A549 (cell line): Measurements from ENCODE around the gene MMRN1. TPM values are rescaled to one million over a fixed set of nuclear protein-coding genes. Genes with fewer than 3 reads are reported as not detected.

Experiments used
- ATAC-seq, 2 experiments: fragments of 200-7000 bp in 1 of 2; fragments of >200 bp in 1 of 2; cut with Nextera tagmentation in 1 of 2; cut with Tn5 transposase in 1 of 2; 3 replicates each; pipeline versions ENCODE4 v1.8.0 to v1.9.1; 2018 to 2020; ENCODE audit warnings: mild to moderate bottlenecking in 1 of 2, moderate library complexity in 1 of 2
- CTCF ChIA-PET: fragments of 300-600 bp; sonication (Branson Sonifier 250); formaldehyde crosslinking; extraction: SDS; loops from one replicate; lab custom pipeline; 2021; ENCODE audit warnings: antibody characterized with exemption, inconsistent platforms; lab: Yijun Ruan, JAX
- POLR2A ChIA-PET: fragments of 350-600 bp; formaldehyde crosslinking; extraction: SDS; loops from one replicate; lab custom pipeline; 2021; ENCODE audit warnings: antibody characterized with exemption, inconsistent platforms; lab: Yijun Ruan, JAX
- DNase-seq, 2 experiments: peaks; one replicate each; pipeline versions ENCODE4 v3.0.0 to v3.0.0-alpha.2; 2011 to 2016; ENCODE audit warnings: low read depth in 1 of 2, low spot score in 1 of 2
- FAIRE-seq: peaks from 2 replicates; lab custom pipeline; 2011; peaks lifted over from hg19 to GRCh38; lab: Jason Lieb, UNC
- H3K27ac ChIP-seq, 2 experiments: fragments of >200 bp; sonication (Bioruptor Twin); formaldehyde crosslinking; 3 replicates each; pipeline ENCODE4 v1.5.1; 2016 to 2017
- H3K4me1 ChIP-seq: fragments of >200 bp; sonication (Bioruptor Twin); formaldehyde crosslinking; 3 replicates; pipeline ENCODE4 v1.6.1; 2016
- H3K4me2 ChIP-seq: fragments of >200 bp; sonication (Bioruptor Twin); formaldehyde crosslinking; 3 replicates; pipeline ENCODE4 v1.6.1; 2016
- H3K4me3 ChIP-seq: fragments of >200 bp; sonication (Bioruptor Twin); formaldehyde crosslinking; 3 replicates; pipeline ENCODE4 v1.5.1; 2016
- H3K9me3 ChIP-seq: fragments of >200 bp; sonication (Bioruptor Twin); formaldehyde crosslinking; 3 replicates; pipeline ENCODE4 v1.6.1; 2016
- ATOH8 ChIP-seq: fragments of 250-450 bp; sonication (Bioruptor Pico); IDR thresholded peaks from 2 replicates; pipeline ENCODE4 v1.5.0; 2020; ENCODE audit warnings: low read depth, mild to moderate bottlenecking, moderate library complexity
- BHLHE40 ChIP-seq: IDR thresholded peaks from 2 replicates; pipeline ENCODE4 v1.6.1; 2012; ENCODE audit warnings: low read depth, low read length, inconsistent platforms
- CBX8 ChIP-seq: fragments of 200-600 bp; sonication (generic); IDR thresholded peaks from 2 replicates; pipeline ENCODE4 v1.6.1; 2016
- CEBPB ChIP-seq, 2 experiments: fragments of >200 bp in 1 of 2; sonication (Bioruptor Twin) in 1 of 2; formaldehyde crosslinking in 1 of 2; IDR thresholded peaks; 2 replicates each; pipeline ENCODE4 v1.6.1; 2012 to 2016
- CHD2 ChIP-seq: fragments of 150-350 bp; IDR thresholded peaks from 2 replicates; pipeline ENCODE4 v1.6.1; 2014; ENCODE audit warnings: low read length; ENCODE audit not compliant: partially characterized antibody
- CHD4 ChIP-seq: fragments of 200-600 bp; sonication (generic); IDR thresholded peaks from 2 replicates; pipeline ENCODE4 v1.6.1; 2016; ENCODE audit warnings: antibody characterized with exemption, mild to moderate bottlenecking, borderline replicate concordance
- CTCF ChIP-seq: fragments of >200 bp; sonication (Bioruptor Twin); formaldehyde crosslinking; IDR thresholded peaks from 3 replicates; pipeline ENCODE4 v1.5.1; 2016
- EHF ChIP-seq: fragments of 250-450 bp; sonication (Bioruptor Pico); IDR thresholded peaks from 2 replicates; pipeline ENCODE4 v1.5.0; 2020; ENCODE audit warnings: mild to moderate bottlenecking
- ESRRA ChIP-seq: fragments of 150-350 bp; IDR thresholded peaks from 2 replicates; pipeline ENCODE4 v1.6.1; 2014; ENCODE audit warnings: mild to moderate bottlenecking, low read length, borderline replicate concordance
- HDAC2 ChIP-seq: fragments of 200-600 bp; sonication (generic); IDR thresholded peaks from 2 replicates; pipeline ENCODE4 v1.6.1; 2016
- HOXB13 ChIP-seq: fragments of 250-450 bp; sonication (Bioruptor Pico); IDR thresholded peaks from 2 replicates; pipeline ENCODE4 v1.5.0; 2020; ENCODE audit warnings: low read depth, mild to moderate bottlenecking, moderate library complexity
- HOXB5 ChIP-seq: fragments of 250-450 bp; sonication (Bioruptor Pico); IDR thresholded peaks from 2 replicates; pipeline ENCODE4 v1.5.0; 2020; ENCODE audit warnings: mild to moderate bottlenecking, moderate library complexity
- JUN ChIP-seq, 2 experiments: fragments of >200 bp; sonication (Bioruptor Twin); formaldehyde crosslinking; IDR thresholded peaks; 2 replicates in 1 of 2; 3 replicates in 1 of 2; pipeline ENCODE4 v1.6.1; 2016 to 2017
- KDM5A ChIP-seq: fragments of 200-600 bp; sonication (generic); IDR thresholded peaks from 2 replicates; pipeline ENCODE4 v1.6.1; 2016; ENCODE audit warnings: antibody characterized with exemption, mild to moderate bottlenecking
- MAZ ChIP-seq: fragments of 150-350 bp; IDR thresholded peaks from 2 replicates; pipeline ENCODE4 v1.6.1; 2014; ENCODE audit warnings: antibody characterized with exemption, low read depth, low read length, borderline replicate concordance
- NPAS2 ChIP-seq: fragments of 250-450 bp; sonication (Bioruptor Pico); IDR thresholded peaks from 2 replicates; pipeline ENCODE4 v1.8.0; 2022; ENCODE audit warnings: mild to moderate bottlenecking, moderate library complexity, borderline replicate concordance
- NR3C1 ChIP-seq: fragments of >200 bp; sonication (Bioruptor Twin); formaldehyde crosslinking; IDR thresholded peaks from 3 replicates; pipeline ENCODE4 v1.6.1; 2017
- PHF8 ChIP-seq: fragments of 200-600 bp; sonication (generic); IDR thresholded peaks from 2 replicates; pipeline ENCODE4 v1.6.1; 2016; ENCODE audit warnings: low read depth, mild to moderate bottlenecking, antibody characterized with exemption, moderate library complexity, borderline replicate concordance
- POLR2AphosphoS2 ChIP-seq: conservative IDR thresholded peaks from 2 replicates; pipeline ENCODE4 v1.6.1; 2012; ENCODE audit warnings: low read length, improper control_type of control experiment, inconsistent platforms
- RNF2 ChIP-seq: fragments of 200-600 bp; sonication (generic); IDR thresholded peaks from 2 replicates; pipeline ENCODE4 v1.6.1; 2016; ENCODE audit warnings: low read depth, mild to moderate bottlenecking, antibody characterized with exemption, moderate library complexity, borderline replicate concordance
- ZC3H11A ChIP-seq: fragments of 450-650 bp; IDR thresholded peaks from 2 replicates; pipeline ENCODE4 v1.6.1; 2014; ENCODE audit warnings: antibody characterized with exemption, mild to moderate bottlenecking
- ZNF302 ChIP-seq: fragments of 250-450 bp; sonication (Bioruptor Pico); IDR thresholded peaks from 2 replicates; pipeline ENCODE4 v1.9.0; 2021; ENCODE audit warnings: inconsistent platforms, mild to moderate bottlenecking, moderate library complexity
- ZSCAN20 ChIP-seq: fragments of 250-450 bp; sonication (Bioruptor Pico); IDR thresholded peaks from 2 replicates; pipeline ENCODE4 v1.8.0; 2022; ENCODE audit warnings: mild to moderate bottlenecking, moderate library complexity
- WGBS: methylation state at CpG from one replicate; pipeline ENCODE4 v1.1.6; 2017; ENCODE audit errors: missing lambda C conversion rate; 5-methylcytosine and 5-hydroxymethylcytosine counted together
- polyA plus RNA-seq, 4 experiments: library from polyadenylated mRNA; depleted of rRNA in 3 of 4; stranded (reverse); fragments of >200 nt; fragmentation: RNase III in 1 of 4; extraction: RNeasy Plus Mini Kit Qiagen cat#74134 plus additional on column Dnase treatment in 1 of 4; gene quantifications; 2 replicates in 3 of 4; 3 replicates in 1 of 4; pipeline ENCODE4 v1.2.3, GENCODE V29; 2011 to 2017
- TF ChIP-seq, protein P1 (sequence below): IDR thresholded peaks from 2 replicates; pipeline ENCODE4 v1.6.1; 2012
- TF ChIP-seq, protein P2 (sequence below): fragments of >200 bp; sonication (Bioruptor Twin); formaldehyde crosslinking; IDR thresholded peaks from 2 replicates; pipeline ENCODE4 v1.6.1; 2016
- TF ChIP-seq, protein P3 (sequence below): fragments of 450-650 bp; IDR thresholded peaks from 2 replicates; pipeline ENCODE4 v1.6.1; 2014; ENCODE audit warnings: antibody characterized with exemption

MMRN1 gene
- polyA plus RNA-seq, 2 of the 4 experiments (the other 2 are of a cell fraction), result not detected

DNA sequence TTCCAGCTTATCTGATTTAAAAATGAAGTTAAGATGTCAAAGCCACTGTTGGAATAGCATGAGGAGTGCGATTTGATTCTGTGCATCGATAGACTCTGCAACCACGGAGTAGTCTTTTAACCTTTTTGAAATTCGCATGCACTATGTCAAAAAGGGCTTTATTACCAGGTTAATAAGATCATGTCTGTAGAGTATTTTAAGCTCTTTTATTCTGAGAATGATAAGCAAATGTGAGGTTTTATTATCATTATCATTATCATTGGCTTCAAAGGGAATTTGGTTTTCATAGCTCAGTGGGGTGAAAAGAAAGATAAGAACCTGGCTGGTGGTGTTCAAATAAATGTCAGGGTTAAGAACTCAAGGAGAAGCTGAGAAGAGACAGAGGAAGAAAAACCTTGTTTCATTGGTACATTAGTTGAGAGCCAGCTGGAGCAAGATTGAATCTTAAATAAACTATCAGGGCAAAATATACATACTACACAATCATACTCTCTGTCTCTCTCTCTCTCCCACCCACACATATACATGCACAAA lies 102.6 kb downstream of the MMRN1 start:
- no peaks in the 10 kb centered on the region for H3K9me3 ChIP-seq
- no peaks in the 10 kb centered on the region for H3K4me1 ChIP-seq
- H3K27ac ChIP-seq, result no peak overlapping the region
- FAIRE-seq, result no peak
- no peak for DNase-seq
- no peak overlapping the region for H3K4me3 ChIP-seq
- ChIA-PET CTCF (no interaction called here), POLR2A (no interaction called here)
- no peak overlapping the region for H3K4me2 ChIP-seq
- TF ChIP-seq ESRRA (no peak), HDAC2 (no peak), CBX8 (no peak), CHD4 (no peak), ZSCAN20 (CRISPR knock-in tag) (no peak), HOXB13 (CRISPR knock-in tag) (no peak), ZC3H11A (no peak), MAZ (no peak), PHF8 (no peak), KDM5A (no peak), EHF (CRISPR knock-in tag) (no peak), JUN (IDR thresholded peaks at IDR 0.05) (no peak), NR3C1 (no peak), CEBPB (IDR thresholded peaks at IDR 0.05) (no peak), HOXB5 (no peak)
- TF ChIP-seq, protein P1, sequence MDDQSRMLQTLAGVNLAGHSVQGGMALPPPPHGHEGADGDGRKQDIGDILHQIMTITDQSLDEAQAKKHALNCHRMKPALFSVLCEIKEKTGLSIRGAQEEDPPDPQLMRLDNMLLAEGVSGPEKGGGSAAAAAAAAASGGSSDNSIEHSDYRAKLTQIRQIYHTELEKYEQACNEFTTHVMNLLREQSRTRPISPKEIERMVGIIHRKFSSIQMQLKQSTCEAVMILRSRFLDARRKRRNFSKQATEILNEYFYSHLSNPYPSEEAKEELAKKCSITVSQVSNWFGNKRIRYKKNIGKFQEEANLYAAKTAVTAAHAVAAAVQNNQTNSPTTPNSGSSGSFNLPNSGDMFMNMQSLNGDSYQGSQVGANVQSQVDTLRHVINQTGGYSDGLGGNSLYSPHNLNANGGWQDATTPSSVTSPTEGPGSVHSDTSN, result no peak
- TF ChIP-seq, protein P2, sequence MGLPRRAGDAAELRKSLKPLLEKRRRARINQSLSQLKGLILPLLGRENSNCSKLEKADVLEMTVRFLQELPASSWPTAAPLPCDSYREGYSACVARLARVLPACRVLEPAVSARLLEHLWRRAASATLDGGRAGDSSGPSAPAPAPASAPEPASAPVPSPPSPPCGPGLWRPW, result no peak
- ATAC-seq, result no peak
- 51% methylated on average over 4 of the region's 4 CpGs for WGBS

DNA sequence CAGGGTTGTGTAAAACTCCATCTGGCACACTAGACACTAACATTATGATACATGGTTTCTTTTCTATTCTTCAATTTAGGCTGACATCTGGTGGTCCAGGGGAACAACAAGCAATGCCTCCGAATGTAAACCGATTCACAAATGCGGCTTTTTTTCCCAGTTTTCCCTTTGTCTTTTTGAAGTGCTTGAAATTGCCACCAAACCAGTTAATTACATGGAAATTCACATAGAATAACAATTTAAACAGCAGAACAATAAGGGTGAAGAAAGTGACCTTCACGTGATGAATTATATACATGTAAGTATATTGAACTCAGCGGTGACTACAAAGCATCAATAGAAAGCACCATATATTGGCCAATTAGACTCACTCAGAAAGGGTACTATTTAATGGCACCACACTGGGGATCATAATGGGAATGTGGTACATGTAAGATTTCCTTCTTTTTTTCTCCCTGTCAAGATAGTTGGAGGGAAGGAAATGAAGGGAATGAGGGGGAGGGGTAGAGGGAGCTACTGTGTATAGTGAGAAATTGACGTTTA lies 103.9 kb downstream of the MMRN1 start:
- WGBS, result 55% methylated on average over 6 of the region's 6 CpGs
- CTCF ChIA-PET, result interaction anchor here (0.8 kb wide), 1 partner anchor 187 kb away, joined by 3 read pairs; no protein-coding TSS in a partner anchor
- POLR2A ChIA-PET, result no interaction called here
- DNase-seq (no peak), FAIRE-seq (no peak), ATAC-seq (no peak)
- no peaks in the 10 kb centered on the region for H3K4me1 ChIP-seq
- no peak overlapping the region for H3K4me2 ChIP-seq
- H3K9me3 ChIP-seq, result no peaks in the 10 kb centered on the region
- no peak for TF ChIP-seq POLR2AphosphoS2
- no peak for TF ChIP-seq RNF2
- no peak for TF ChIP-seq PHF8
- no peak for TF ChIP-seq ZNF302 (CRISPR knock-in tag)
- no peak for TF ChIP-seq ZSCAN20 (CRISPR knock-in tag)
- no peak for TF ChIP-seq JUN (IDR thresholded peaks at IDR 0.05)
- TF ChIP-seq CTCF, result no peak
- TF ChIP-seq BHLHE40, result no peak
- no peak for TF ChIP-seq KDM5A
- TF ChIP-seq ATOH8, result no peak
- TF ChIP-seq, protein P3, sequence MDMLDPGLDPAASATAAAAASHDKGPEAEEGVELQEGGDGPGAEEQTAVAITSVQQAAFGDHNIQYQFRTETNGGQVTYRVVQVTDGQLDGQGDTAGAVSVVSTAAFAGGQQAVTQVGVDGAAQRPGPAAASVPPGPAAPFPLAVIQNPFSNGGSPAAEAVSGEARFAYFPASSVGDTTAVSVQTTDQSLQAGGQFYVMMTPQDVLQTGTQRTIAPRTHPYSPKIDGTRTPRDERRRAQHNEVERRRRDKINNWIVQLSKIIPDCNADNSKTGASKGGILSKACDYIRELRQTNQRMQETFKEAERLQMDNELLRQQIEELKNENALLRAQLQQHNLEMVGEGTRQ, result no peak
- TF ChIP-seq HOXB5, result no peak
- TF ChIP-seq CHD2, result no peak
- no peak for TF ChIP-seq NPAS2 (CRISPR knock-in tag)
- TF ChIP-seq HOXB13 (CRISPR knock-in tag), result no peak
- no peak overlapping the region for H3K27ac ChIP-seq
- no peak overlapping the region for H3K4me3 ChIP-seq
